Frontal cortex (tissue), 4 donors: ENCODE measurements around the gene TRAPPC3. TPM values are rescaled to one million over a fixed set of nuclear protein-coding genes. Genes with fewer than 3 reads are reported as not detected.

Experiments used
- DNase-seq, 2 donors: peaks; one replicate each; pipeline ENCODE4 v3.0.0; 2012; ENCODE audit warnings: low spot score in 2 of 2
- FAIRE-seq: peaks from 2 replicates; lab custom pipeline; 2012; peaks lifted over from hg19 to GRCh38; lab: Jason Lieb, UNC
- total RNA-seq: library from RNA; depleted of rRNA; stranded (reverse); fragments of >200 nt; gene quantifications from one replicate; pipeline ENCODE4 v1.2.3, GENCODE V29; 2014
- donor health status: control.
- donor health status: control.
- donor health status: control.

TRAPPC3 gene
- total RNA-seq, 1 donor from 2014 or later, result 43.6 TPM

GRCh38 chr1:36154765-36155407 is 5.6 kb upstream of the TRAPPC3 start:
- DNase-seq (no peak), FAIRE-seq (no peak)

GRCh38 chr1:36154335-36154734 is 5.0 kb upstream of the TRAPPC3 start:
- no peak for DNase-seq
- FAIRE-seq, result no peak

- FAIRE-seq (no peak), DNase-seq (no peak)
Observed at GRCh38 chr1:36153476-36153875, 4.2 kb upstream of the TRAPPC3 start.

- DNase-seq (no peak), FAIRE-seq (no peak)
Observed at GRCh38 chr1:36151845-36152203, 2.5 kb upstream of the TRAPPC3 start.

- DNase-seq, result no peak
- FAIRE-seq, result no peak
Observed at GRCh38 chr1:36151134-36151844, 2.0 kb upstream of the TRAPPC3 start.

- DNase-seq, result peak in 1 of 2 donors; percentile 72
- no peak for FAIRE-seq
Observed at GRCh38 chr1:36150296-36151133, 1.2 kb upstream of the TRAPPC3 start.

GRCh38 chr1:36149973-36150295 is 648 bp upstream of the TRAPPC3 start:
- DNase-seq (no peak), FAIRE-seq (no peak)

GRCh38 chr1:36148821-36149236 is 457 bp downstream of the TRAPPC3 start:
- no peak for DNase-seq
- no peak for FAIRE-seq

- no peak for FAIRE-seq
- no peak for DNase-seq
Observed at GRCh38 chr1:36144413-36144812, 4.9 kb downstream of the TRAPPC3 start.

GRCh38 chr1:36143424-36143823 is 5.9 kb downstream of the TRAPPC3 start:
- no peak for FAIRE-seq

GRCh38 chr1:36142121-36142520 is 7.2 kb downstream of the TRAPPC3 start:
- no peak for FAIRE-seq
- no peak for DNase-seq

More at GRCh38 chr1:36143424-36143823, 5.9 kb downstream of the TRAPPC3 start:
- no peak for DNase-seq

- DNase-seq (no peak), FAIRE-seq (no peak)
Observed at GRCh38 chr1:36139521-36139920, 9.8 kb downstream of the TRAPPC3 start.

- DNase-seq (no peak), FAIRE-seq (no peak)
Observed at GRCh38 chr1:36137776-36138175, 11.5 kb downstream of the TRAPPC3 start.

- DNase-seq (no peak), FAIRE-seq (no peak)
Observed at GRCh38 chr1:36137226-36137625, 12.1 kb downstream of the TRAPPC3 start.

- DNase-seq, result peak in 1 of 2 donors; percentile 17
- FAIRE-seq, result no peak
Observed at GRCh38 chr1:36136535-36136934, 12.8 kb downstream of the TRAPPC3 start.

GRCh38 chr1:36135796-36136195 is 13.5 kb downstream of the TRAPPC3 start:
- FAIRE-seq (no peak), DNase-seq (no peak)

- DNase-seq (no peak), FAIRE-seq (no peak)
Observed at GRCh38 chr1:36135330-36135667, 14.0 kb downstream of the TRAPPC3 start.

- DNase-seq, result peak; percentile 57 to 66
- FAIRE-seq, result no peak
Observed at GRCh38 chr1:36134505-36135329, 14.6 kb downstream of the TRAPPC3 start.

GRCh38 chr1:36134031-36134430 is 15.3 kb downstream of the TRAPPC3 start:
- no peak for FAIRE-seq
- DNase-seq, result no peak

GRCh38 chr1:36133484-36133883 is 15.8 kb downstream of the TRAPPC3 start:
- FAIRE-seq (no peak), DNase-seq (no peak)
